PC-3 (cell line): ENCODE measurements around the gene CFAP206. TPM values are rescaled to one million over a fixed set of nuclear protein-coding genes. Genes with fewer than 3 reads are reported as not detected.

ENCODE experiments used
- ATAC-seq: fragments of 200-7000 bp; cut with Tn5 transposase; 2 replicates; pipeline ENCODE4 v1.9.1; 2020; ENCODE audit warnings: mild to moderate bottlenecking, moderate library complexity
- BruUV-seq: library from RNA; stranded (reverse); fragments of 400-500 nt; replicated peaks from 2 replicates; lab custom pipeline; 2021; lab: Mats Ljungman, UMichigan
- CTCF ChIA-PET: fragments of 300-600 bp; sonication (Branson Sonifier 250); formaldehyde crosslinking; loops from one replicate; lab custom pipeline; 2022; ENCODE audit warnings: antibody characterized with exemption; lab: Charles Lee
- POLR2A ChIA-PET: fragments of 300-600 bp; sonication (Branson Sonifier 250); formaldehyde crosslinking; loops from one replicate; lab custom pipeline; 2022; ENCODE audit warnings: antibody characterized with exemption; ENCODE audit not compliant: unreplicated experiment; lab: Charles Lee
- DNase-seq: peaks from one replicate; pipeline ENCODE4 v3.0.0-alpha.2; 2015
- H2AFZ ChIP-seq: fragments of 300-600 bp; sonication (generic); 2 replicates; pipeline ENCODE4 v1.6.0; 2016; ENCODE audit warnings: antibody characterized with exemption, low read length
- H3F3A ChIP-seq: fragments of 300-600 bp; sonication (generic); one replicate; pipeline ENCODE4 v1.6.0; 2017; ENCODE audit warnings: antibody characterized with exemption, low read length, control low read depth, mild to moderate bottlenecking; ENCODE audit not compliant: unreplicated experiment
- H3K27ac ChIP-seq: fragments of 300-600 bp; sonication (generic); 2 replicates; pipeline ENCODE4 v1.5.1; 2016; ENCODE audit warnings: mild to moderate bottlenecking, low read length
- H3K27me3 ChIP-seq: fragments of 300-600 bp; sonication (generic); 2 replicates; pipeline ENCODE4 v1.6.1; 2016; ENCODE audit warnings: low read length, mixed read lengths
- H3K36me3 ChIP-seq: fragments of 300-600 bp; sonication (generic); 2 replicates; pipeline ENCODE4 v1.6.1; 2016; ENCODE audit warnings: low read depth, mixed run types, low read length, mixed read lengths
- H3K4me1 ChIP-seq: fragments of 300-600 bp; sonication (generic); 2 replicates; pipeline ENCODE4 v1.5.1; 2016; ENCODE audit warnings: low read length; ENCODE audit not compliant: insufficient read depth
- H3K4me2 ChIP-seq: fragments of 300-600 bp; sonication (generic); 2 replicates; pipeline ENCODE4 v1.6.0; 2016; ENCODE audit warnings: low read length
- H3K4me3 ChIP-seq: fragments of 300-600 bp; sonication (generic); 2 replicates; pipeline ENCODE4 v1.5.1; 2016; ENCODE audit warnings: mild to moderate bottlenecking, low read length, mixed read lengths
- H3K79me2 ChIP-seq: fragments of 300-600 bp; sonication (generic); 2 replicates; pipeline ENCODE4 v1.6.1; 2017; ENCODE audit warnings: low read length, mixed read lengths
- H3K9ac ChIP-seq: fragments of 300-600 bp; sonication (generic); 2 replicates; pipeline ENCODE4 v1.6.0; 2016; ENCODE audit warnings: mild to moderate bottlenecking, low read length
- H3K9me2 ChIP-seq: fragments of 300-600 bp; sonication (generic); replicated peaks from 2 replicates; pipeline ENCODE4 v1.6.1; 2016; ENCODE audit warnings: mixed run types, low read length, mixed read lengths
- H3K9me3 ChIP-seq: fragments of 300-600 bp; sonication (generic); 2 replicates; pipeline ENCODE4 v1.6.1; 2016; ENCODE audit warnings: low read length, mixed read lengths
- H4K20me1 ChIP-seq: fragments of 300-600 bp; sonication (generic); 2 replicates; pipeline ENCODE4 v1.6.1; 2016; ENCODE audit warnings: low read length, mixed read lengths
- EZH2 ChIP-seq: fragments of 300-600 bp; sonication (generic); IDR thresholded peaks from one replicate; pipeline ENCODE4 v1.6.1; 2017; ENCODE audit warnings: antibody characterized with exemption, mild to moderate bottlenecking, low read length; ENCODE audit not compliant: unreplicated experiment
- EZH2phosphoT487 ChIP-seq: fragments of 300-600 bp; sonication (generic); IDR thresholded peaks from 2 replicates; pipeline ENCODE4 v1.6.1; 2018; ENCODE audit warnings: mild to moderate bottlenecking, antibody characterized with exemption, low read length, borderline replicate concordance
- intact Hi-C: fragments of 100-400 bp; cut with micrococcal nuclease; formaldehyde crosslinking; loops from 2 replicates; pipeline ENCODE4 v1.9.0; 2023
- total RNA-seq: library from RNA; depleted of rRNA; stranded (reverse); fragments of >200 nt; gene quantifications from 2 replicates; pipeline ENCODE4 v1.2.3, GENCODE V29; 2014
- TF ChIP-seq, protein P1 (sequence below): fragments of 300-600 bp; sonication (generic); conservative IDR thresholded peaks from 2 replicates; pipeline ENCODE4 v1.5.1; 2017; ENCODE audit warnings: antibody characterized with exemption, low read depth, mild to moderate bottlenecking, low read length

The CFAP206 gene
- total RNA-seq, 1 experiment from 2014 or later, result 0.07 TPM

DNA sequence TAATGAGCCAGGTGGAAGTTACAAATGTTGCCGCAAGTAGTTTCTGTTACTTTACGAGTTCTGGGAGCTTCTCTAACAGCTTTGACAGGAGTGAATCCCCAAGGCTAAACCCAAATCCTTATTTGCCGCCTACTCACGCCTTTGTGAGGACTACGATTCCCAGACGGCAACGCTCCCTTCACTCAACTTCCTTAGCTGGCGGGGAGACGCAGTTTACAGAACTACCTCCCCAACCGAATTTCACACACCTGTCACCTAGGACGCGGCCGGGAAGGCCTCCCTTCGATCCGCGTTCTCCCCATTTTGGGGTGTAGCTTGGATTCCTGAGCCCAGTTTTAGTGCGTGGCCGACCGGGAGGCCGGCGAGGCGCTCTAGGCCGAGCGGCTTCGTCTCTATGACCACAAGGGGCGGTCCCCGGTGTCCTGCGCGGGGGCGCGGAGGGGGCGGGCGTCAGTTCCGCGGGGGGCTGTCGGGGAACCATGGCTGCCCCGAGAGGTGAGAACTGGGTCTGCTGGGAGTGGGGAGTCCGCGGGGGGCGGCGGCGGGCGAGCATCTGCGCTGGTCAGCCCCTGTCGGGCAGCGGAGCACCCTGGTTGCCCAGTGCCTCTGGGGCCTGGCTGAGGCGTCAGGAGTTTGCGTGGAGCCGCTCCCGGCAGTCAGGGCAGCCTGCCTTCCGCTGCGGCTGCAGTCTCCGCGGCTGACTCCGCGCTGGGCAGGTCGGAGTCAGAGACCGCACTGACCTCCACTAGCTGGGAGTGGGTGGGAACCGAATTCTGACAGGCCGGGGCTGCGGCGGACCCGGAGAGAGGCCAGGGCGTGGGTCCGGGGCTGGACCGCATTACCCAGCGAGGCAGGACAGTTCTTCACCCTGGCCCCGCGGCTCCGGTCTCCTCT lies 65.0 kb downstream of the CFAP206 start, which contains the start of gene SLC35A1:
Gene SLC35A1, plus strand, starts transcription at position 450 of the 894 bp plus-strand sequence. Its CDS starts 30 bp downstream, at position 480.
- TSS peak; percentile 42 for BruUV-seq
- Histone ChIP-seq H3K9ac (peak within 1 kb of the TSS; percentile 85), H3F3A (no peaks in the 10 kb centered on the region), H4K20me1 (no peaks in the 10 kb centered on the region), H2AFZ (peak within 1 kb of the TSS; percentile 99), H3K4me3 (peak within 1 kb of the TSS; percentile 95), H3K9me3 (no peaks in the 10 kb centered on the region), H3K4me2 (peak within 1 kb of the TSS; percentile 86), H3K4me1 (peaks cover 5% of the 10 kb centered on the region; the same call in 1 of the 2 replicates), H3K9me2 (no peaks in the 10 kb centered on the region), H3K79me2 (peaks cover 30% of the 10 kb centered on the region), H3K27me3 (no peaks in the 10 kb centered on the region), H3K27ac (no peak within 1 kb of the TSS), H3K36me3 (peaks cover 5% of the 10 kb centered on the region; the same call in 1 of the 2 replicates)
- intact Hi-C loops, result loop anchor here (5.0 kb wide), 1 partner anchor 65 kb away; the partner anchor contains the start of gene CFAP206
- peak; percentile 90 for ATAC-seq
- CTCF ChIA-PET, result no interaction called here
- peak; percentile 64 for DNase-seq
- POLR2A ChIA-PET, result no interaction called here
- TF ChIP-seq EZH2phosphoT487 (no peak), EZH2 (no peak)
- TF ChIP-seq, protein P1, sequence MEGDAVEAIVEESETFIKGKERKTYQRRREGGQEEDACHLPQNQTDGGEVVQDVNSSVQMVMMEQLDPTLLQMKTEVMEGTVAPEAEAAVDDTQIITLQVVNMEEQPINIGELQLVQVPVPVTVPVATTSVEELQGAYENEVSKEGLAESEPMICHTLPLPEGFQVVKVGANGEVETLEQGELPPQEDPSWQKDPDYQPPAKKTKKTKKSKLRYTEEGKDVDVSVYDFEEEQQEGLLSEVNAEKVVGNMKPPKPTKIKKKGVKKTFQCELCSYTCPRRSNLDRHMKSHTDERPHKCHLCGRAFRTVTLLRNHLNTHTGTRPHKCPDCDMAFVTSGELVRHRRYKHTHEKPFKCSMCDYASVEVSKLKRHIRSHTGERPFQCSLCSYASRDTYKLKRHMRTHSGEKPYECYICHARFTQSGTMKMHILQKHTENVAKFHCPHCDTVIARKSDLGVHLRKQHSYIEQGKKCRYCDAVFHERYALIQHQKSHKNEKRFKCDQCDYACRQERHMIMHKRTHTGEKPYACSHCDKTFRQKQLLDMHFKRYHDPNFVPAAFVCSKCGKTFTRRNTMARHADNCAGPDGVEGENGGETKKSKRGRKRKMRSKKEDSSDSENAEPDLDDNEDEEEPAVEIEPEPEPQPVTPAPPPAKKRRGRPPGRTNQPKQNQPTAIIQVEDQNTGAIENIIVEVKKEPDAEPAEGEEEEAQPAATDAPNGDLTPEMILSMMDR, result no peak

DNA sequence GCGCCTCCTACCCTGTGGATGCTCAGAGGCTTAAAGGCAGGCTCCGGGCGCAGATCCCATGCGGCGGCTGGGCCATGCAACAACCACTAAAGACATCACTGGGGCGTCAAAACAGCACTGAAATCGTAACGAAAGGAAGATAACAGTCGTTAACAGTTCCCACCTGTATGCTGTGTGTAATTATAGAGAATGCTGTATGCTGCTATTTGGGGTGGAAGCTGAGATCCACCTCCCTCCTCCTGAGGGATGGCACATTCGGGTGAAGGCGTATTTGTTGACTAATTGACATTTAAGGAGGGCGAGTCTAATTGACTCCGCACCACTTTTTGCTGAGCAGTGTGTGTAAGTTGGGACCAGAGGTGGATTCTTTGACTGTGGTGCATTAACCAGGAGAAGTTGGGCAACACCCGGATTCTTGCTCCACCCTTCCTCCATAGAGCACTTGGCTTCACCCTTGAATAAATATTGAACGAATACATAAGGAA lies 65.7 kb downstream of the CFAP206 start:
- Histone ChIP-seq H2AFZ (peak overlapping the region; percentile 99), H3K27ac (no peak overlapping the region), H4K20me1 (no peaks in the 10 kb centered on the region), H3K4me2 (peak overlapping the region; percentile 86), H3K4me3 (peak overlapping the region; percentile 95), H3K27me3 (no peaks in the 10 kb centered on the region), H3K9me2 (no peaks in the 10 kb centered on the region), H3K79me2 (peaks cover 30% of the 10 kb centered on the region), H3F3A (no peaks in the 10 kb centered on the region), H3K4me1 (peaks cover 5% of the 10 kb centered on the region; the same call in 1 of the 2 replicates), H3K9ac (peak overlapping the region; percentile 85), H3K9me3 (no peaks in the 10 kb centered on the region), H3K36me3 (peaks cover 12% of the 10 kb centered on the region)
- ChIA-PET CTCF (no interaction called here), POLR2A (no interaction called here)
- ATAC-seq (peak; percentile 39), DNase-seq (peak; percentile 26)
- intact Hi-C loops, result loop anchor here (5.0 kb wide), 1 partner anchor 66 kb away; the partner anchor contains the start of gene CFAP206
- TF ChIP-seq, protein P1, result no peak
- TF ChIP-seq EZH2phosphoT487, result no peak
- TF ChIP-seq EZH2, result no peak
- BruUV-seq, result no TSS peak
